ENCODE measurements around the gene AOPEP. TPM values are rescaled to one million over a fixed set of nuclear protein-coding genes. Genes with fewer than 3 reads are reported as not detected.

Gene AOPEP
- total RNA-seq, 2 experiments from 2014 or later: 10.7 to 12.2 TPM

DNA sequence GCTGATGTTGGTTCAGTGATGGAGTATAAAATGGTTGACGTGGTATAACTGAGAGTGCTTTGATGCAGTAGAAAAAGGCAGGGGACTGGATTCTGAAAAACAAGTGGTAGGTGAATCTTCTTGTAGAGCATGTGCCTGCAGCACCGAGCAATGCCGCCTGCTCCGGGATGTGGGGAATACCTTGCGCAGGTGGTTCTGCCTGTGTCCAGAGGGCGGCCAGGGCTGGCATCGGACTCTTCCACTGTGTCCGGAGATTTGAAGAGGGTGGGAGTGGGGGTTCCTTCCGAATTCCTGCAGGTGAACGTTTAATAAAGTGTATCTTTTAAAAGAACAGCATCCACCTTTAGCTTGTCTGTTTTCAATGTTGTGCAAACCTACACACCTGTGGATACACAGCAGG, 353.0 kb downstream of the AOPEP start:
- Mint-ChIP-seq H3K4me3 (no peak overlapping the region), H3K4me1 (ENCODE audit: low read depth) (no peaks in the 10 kb centered on the region), H3K36me3 (peaks cover 1% of the 10 kb centered on the region), H3K27me3 (no peaks in the 10 kb centered on the region), H3K27ac (no peak overlapping the region), H3K9me3 (no peaks in the 10 kb centered on the region)
- intact Hi-C loops (cut with micrococcal nuclease): no loop called here
- CTCF ChIA-PET: no interaction called here
- POLR2A ChIA-PET: no interaction called here
- no peak for DNase-seq

- no peak for DNase-seq
- intact Hi-C loops (cut with micrococcal nuclease): no loop called here
- ChIA-PET CTCF (no interaction called here), POLR2A (no interaction called here)
- Mint-ChIP-seq H3K4me3 (no peak overlapping the region), H3K27me3 (no peaks in the 10 kb centered on the region), H3K27ac (no peak overlapping the region), H3K4me1 (ENCODE audit: low read depth) (no peaks in the 10 kb centered on the region), H3K9me3 (no peaks in the 10 kb centered on the region), H3K36me3 (peaks cover 1% of the 10 kb centered on the region)
These were observed 354.6 kb downstream of the AOPEP start for GRCh38 chr9:95080961-95081647.

DNA sequence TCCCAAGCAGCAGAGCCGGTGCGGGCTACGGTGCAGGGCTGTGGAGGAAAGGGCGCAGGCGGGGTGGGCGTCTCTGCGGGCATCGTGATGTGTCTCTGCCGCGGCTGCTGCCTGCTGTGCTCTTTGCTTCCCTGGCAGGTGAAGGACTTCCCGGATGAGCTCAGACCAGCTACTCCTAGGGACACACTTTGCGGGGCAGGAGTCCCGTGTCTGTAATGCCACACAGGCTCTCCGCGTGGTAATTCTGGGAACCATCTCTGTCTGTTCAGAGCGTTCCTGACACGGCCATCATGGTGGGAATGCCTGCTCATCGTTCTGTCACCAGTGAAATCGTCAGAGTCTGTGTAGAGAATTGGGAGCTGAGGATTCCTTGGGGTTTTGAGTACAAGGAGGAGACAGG, 355.5 kb downstream of the AOPEP start:
- no peaks in the 10 kb centered on the region for H3K27me3 Mint-ChIP-seq
- H3K27ac Mint-ChIP-seq: no peak overlapping the region
- no peaks in the 10 kb centered on the region for H3K9me3 Mint-ChIP-seq
- POLR2A ChIA-PET: no interaction called here
- DNase-seq: no peak
- H3K36me3 Mint-ChIP-seq: peaks cover 1% of the 10 kb centered on the region
- CTCF ChIA-PET: interaction anchor here (0.5 to 1.0 kb wide), 2 partner anchors 22 to 50 kb away, joined by 3 read pairs; no protein-coding TSS in a partner anchor
- intact Hi-C loops (cut with micrococcal nuclease): no loop called here
- H3K4me1 Mint-ChIP-seq (ENCODE audit: low read depth): no peaks in the 10 kb centered on the region
- no peak overlapping the region for H3K4me3 Mint-ChIP-seq

- ChIA-PET CTCF (interaction anchor here (0.5 to 1.0 kb wide), 2 partner anchors 22 to 49 kb away, joined by 3 read pairs; no protein-coding TSS in a partner anchor), POLR2A (interaction anchor here (0.5 kb wide), 1 partner anchor 640 kb away, joined by 4 read pairs; no protein-coding TSS in a partner anchor)
- Mint-ChIP-seq H3K9me3 (no peaks in the 10 kb centered on the region), H3K36me3 (peaks cover 1% of the 10 kb centered on the region), H3K27ac (no peak overlapping the region), H3K4me3 (no peak overlapping the region), H3K4me1 (ENCODE audit: low read depth) (no peaks in the 10 kb centered on the region), H3K27me3 (no peaks in the 10 kb centered on the region)
- intact Hi-C loops (cut with micrococcal nuclease): no loop called here
- no peak for DNase-seq
These were observed 356.0 kb downstream of the AOPEP start for GRCh38 chr9:95082401-95083084.

- no peak overlapping the region for H3K4me3 Mint-ChIP-seq
- no peaks in the 10 kb centered on the region for H3K27me3 Mint-ChIP-seq
- ChIA-PET POLR2A (interaction anchor here (0.5 kb wide), 1 partner anchor 640 kb away, joined by 4 read pairs; no protein-coding TSS in a partner anchor), CTCF (no interaction called here)
- no peaks in the 10 kb centered on the region for H3K9me3 Mint-ChIP-seq
- DNase-seq: no peak
- H3K36me3 Mint-ChIP-seq: peaks cover 3% of the 10 kb centered on the region
- no peaks in the 10 kb centered on the region for H3K4me1 Mint-ChIP-seq (ENCODE audit: low read depth)
- no peak overlapping the region for H3K27ac Mint-ChIP-seq
- intact Hi-C loops (cut with micrococcal nuclease): no loop called here
These were observed 356.7 kb downstream of the AOPEP start for GRCh38 chr9:95083086-95083768.

- Mint-ChIP-seq H3K27me3 (no peaks in the 10 kb centered on the region), H3K27ac (no peak overlapping the region), H3K36me3 (peaks cover 3% of the 10 kb centered on the region), H3K9me3 (no peaks in the 10 kb centered on the region), H3K4me1 (ENCODE audit: low read depth) (no peaks in the 10 kb centered on the region), H3K4me3 (no peak overlapping the region)
- intact Hi-C loops (cut with micrococcal nuclease): no loop called here
- ChIA-PET CTCF (no interaction called here), POLR2A (no interaction called here)
- DNase-seq: no peak
These were observed 357.9 kb downstream of the AOPEP start for GRCh38 chr9:95084254-95084934.

DNA sequence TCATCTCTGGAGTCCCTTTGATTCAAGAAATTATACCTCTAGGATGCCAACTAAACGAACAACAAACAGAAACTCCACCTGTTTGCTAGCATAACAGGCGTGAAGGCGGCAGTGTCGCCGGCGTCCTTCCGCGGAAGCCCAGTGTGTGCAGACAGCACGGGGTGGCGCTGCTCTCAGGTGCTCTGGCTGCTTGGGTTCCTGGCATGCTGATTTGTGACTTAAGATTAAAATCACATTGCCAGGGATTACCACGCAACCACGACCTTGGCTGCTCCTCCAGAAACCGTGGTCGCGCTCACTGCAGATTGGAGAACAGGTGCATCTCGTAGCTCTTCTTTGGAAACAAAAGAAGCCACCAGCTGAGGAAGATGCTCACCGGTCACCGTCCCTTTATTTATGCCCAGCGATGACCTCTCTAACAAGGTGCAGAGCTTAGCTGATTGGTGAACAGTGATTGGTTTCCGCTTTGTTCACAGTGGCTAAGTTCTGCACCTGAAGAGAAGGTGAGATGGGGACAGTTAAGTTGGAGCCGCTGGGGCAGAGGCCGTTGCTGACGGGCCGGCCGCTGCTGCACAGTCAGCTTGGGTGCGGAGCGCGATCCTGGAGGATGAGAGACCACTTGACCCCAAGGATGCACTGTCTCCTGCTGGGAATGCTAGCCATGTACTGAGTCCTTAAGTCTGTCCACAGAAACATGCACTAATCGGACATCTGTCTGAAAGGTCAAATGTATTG, 358.7 kb downstream of the AOPEP start:
- Mint-ChIP-seq H3K4me3 (no peak overlapping the region), H3K27me3 (no peaks in the 10 kb centered on the region), H3K4me1 (ENCODE audit: low read depth) (no peaks in the 10 kb centered on the region), H3K36me3 (peaks cover 3% of the 10 kb centered on the region), H3K9me3 (no peaks in the 10 kb centered on the region), H3K27ac (no peak overlapping the region)
- POLR2A ChIA-PET: no interaction called here
- intact Hi-C loops (cut with micrococcal nuclease): no loop called here
- CTCF ChIA-PET: interaction anchor here (1.0 kb wide), 1 partner anchor 46 kb away, joined by 5 read pairs; no protein-coding TSS in a partner anchor
- DNase-seq: no peak

- no peaks in the 10 kb centered on the region for H3K9me3 Mint-ChIP-seq
- H3K36me3 Mint-ChIP-seq: peaks cover 3% of the 10 kb centered on the region
- H3K27ac Mint-ChIP-seq: no peak overlapping the region
- no peak for DNase-seq
- no peaks in the 10 kb centered on the region for H3K27me3 Mint-ChIP-seq
- no peaks in the 10 kb centered on the region for H3K4me1 Mint-ChIP-seq (ENCODE audit: low read depth)
- ChIA-PET POLR2A (no interaction called here), CTCF (interaction anchor here (0.6 to 1.0 kb wide), 3 partner anchors 46 to 405 kb away, joined by 3 to 5 read pairs (median 3); no protein-coding TSS in a partner anchor)
- intact Hi-C loops (cut with micrococcal nuclease): no loop called here
- H3K4me3 Mint-ChIP-seq: no peak overlapping the region
These were observed 359.5 kb downstream of the AOPEP start for GRCh38 chr9:95085861-95086563.

GRCh38 chr9:95086564-95086955, 360.1 kb downstream of the AOPEP start:
- intact Hi-C loops (cut with micrococcal nuclease): no loop called here
- H3K36me3 Mint-ChIP-seq: peaks cover 1% of the 10 kb centered on the region
- H3K9me3 Mint-ChIP-seq: no peaks in the 10 kb centered on the region
- no peaks in the 10 kb centered on the region for H3K27me3 Mint-ChIP-seq
- no peak overlapping the region for H3K27ac Mint-ChIP-seq
- H3K4me3 Mint-ChIP-seq: no peak overlapping the region
- ChIA-PET POLR2A (no interaction called here), CTCF (interaction anchor here (0.6 to 0.8 kb wide), 2 partner anchors 175 to 405 kb away, joined by 3 read pairs; no protein-coding TSS in a partner anchor)
- no peak for DNase-seq
- H3K4me1 Mint-ChIP-seq (ENCODE audit: low read depth): no peaks in the 10 kb centered on the region

- H3K9me3 Mint-ChIP-seq: no peaks in the 10 kb centered on the region
- H3K36me3 Mint-ChIP-seq: peaks cover 1% of the 10 kb centered on the region
- H3K27ac Mint-ChIP-seq: no peak overlapping the region
- H3K27me3 Mint-ChIP-seq: no peaks in the 10 kb centered on the region
- H3K4me1 Mint-ChIP-seq (ENCODE audit: low read depth): peaks cover 2% of the 10 kb centered on the region
- CTCF ChIA-PET: no interaction called here
- no peak overlapping the region for H3K4me3 Mint-ChIP-seq
- intact Hi-C loops (cut with micrococcal nuclease): no loop called here
- DNase-seq: no peak
- POLR2A ChIA-PET: no interaction called here
These were observed 361.3 kb downstream of the AOPEP start for GRCh38 chr9:95087659-95088242.

All from activated CD4-positive, alpha-beta memory T cell treated with anti-CD3 and anti-CD28 coated beads for 36 hours (primary cell).